Choroid plexus epithelial cell (primary cell): ENCODE measurements around the gene MANSC4.
"Not testable (repeated sequence)": the region's sequence is repeated elsewhere in the genome, so short reads cannot be mapped to it uniquely, and the experiment has no call there.

Source experiments
- DNase-seq: peaks from one replicate; pipeline ENCODE4 v3.0.0-alpha.2; 2010; ENCODE audit warnings: low read depth
- H3K4me3 ChIP-seq: 2 replicates; pipeline ENCODE4 v1.5.1; 2011; ENCODE audit warnings: low read depth, mild to moderate bottlenecking, control low read depth, low read length, moderate library complexity
- TF ChIP-seq, protein P1 (sequence below): conservative IDR thresholded peaks from 2 replicates; pipeline ENCODE4 v1.5.1; 2011; ENCODE audit warnings: low read depth, mild to moderate bottlenecking, control low read depth, inconsistent platforms, low read length, moderate library complexity

Gene MANSC4

DNA sequence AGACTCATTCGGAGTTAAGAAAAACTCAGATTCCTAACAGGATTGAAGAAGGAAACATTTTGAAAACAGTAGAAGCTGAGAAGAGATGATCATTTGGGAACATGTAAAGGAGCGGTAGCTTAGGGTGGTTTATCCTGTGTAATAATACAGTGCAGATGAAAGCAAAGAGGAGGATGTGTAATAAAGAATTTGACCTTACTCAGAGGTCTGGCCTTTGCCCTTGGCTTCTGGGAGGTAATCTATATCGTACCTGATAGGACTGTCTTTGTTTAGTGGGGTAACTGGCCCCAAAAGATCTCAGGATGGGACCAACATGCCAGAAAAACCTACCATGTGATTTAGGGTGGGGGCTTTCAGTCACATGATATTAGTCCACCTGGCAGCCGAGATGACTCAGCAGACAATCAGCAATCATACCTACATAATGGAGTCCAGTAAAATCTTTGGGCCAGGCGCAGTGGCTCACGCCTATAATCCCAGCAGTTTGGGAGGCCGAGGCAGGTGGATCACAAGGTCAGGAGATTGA lies 23.3 kb downstream of the MANSC4 start:
- DNase-seq = no peak
- TF ChIP-seq, protein P1, sequence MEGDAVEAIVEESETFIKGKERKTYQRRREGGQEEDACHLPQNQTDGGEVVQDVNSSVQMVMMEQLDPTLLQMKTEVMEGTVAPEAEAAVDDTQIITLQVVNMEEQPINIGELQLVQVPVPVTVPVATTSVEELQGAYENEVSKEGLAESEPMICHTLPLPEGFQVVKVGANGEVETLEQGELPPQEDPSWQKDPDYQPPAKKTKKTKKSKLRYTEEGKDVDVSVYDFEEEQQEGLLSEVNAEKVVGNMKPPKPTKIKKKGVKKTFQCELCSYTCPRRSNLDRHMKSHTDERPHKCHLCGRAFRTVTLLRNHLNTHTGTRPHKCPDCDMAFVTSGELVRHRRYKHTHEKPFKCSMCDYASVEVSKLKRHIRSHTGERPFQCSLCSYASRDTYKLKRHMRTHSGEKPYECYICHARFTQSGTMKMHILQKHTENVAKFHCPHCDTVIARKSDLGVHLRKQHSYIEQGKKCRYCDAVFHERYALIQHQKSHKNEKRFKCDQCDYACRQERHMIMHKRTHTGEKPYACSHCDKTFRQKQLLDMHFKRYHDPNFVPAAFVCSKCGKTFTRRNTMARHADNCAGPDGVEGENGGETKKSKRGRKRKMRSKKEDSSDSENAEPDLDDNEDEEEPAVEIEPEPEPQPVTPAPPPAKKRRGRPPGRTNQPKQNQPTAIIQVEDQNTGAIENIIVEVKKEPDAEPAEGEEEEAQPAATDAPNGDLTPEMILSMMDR = no peak
- no peak overlapping the region for H3K4me3 ChIP-seq

DNA sequence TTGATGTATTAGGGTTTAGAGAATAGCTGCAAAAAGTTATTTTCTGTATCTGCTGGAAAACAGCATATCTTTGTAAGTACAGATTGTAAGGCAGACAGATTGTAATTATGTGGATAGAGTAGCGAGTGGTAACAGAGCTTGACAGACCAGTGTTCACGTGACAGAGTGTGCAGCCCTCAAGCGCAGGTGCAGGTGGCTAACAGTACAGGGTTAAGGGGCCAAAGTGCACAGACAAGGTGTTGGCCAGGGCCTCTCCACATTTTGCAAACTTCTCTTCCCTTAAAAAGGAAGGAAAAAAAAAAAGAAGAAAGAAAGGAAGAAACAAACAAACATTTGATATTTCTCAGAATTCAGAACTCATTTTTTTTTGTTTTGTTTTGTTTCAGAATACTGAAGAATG lies 25.2 kb downstream of the MANSC4 start:
- TF ChIP-seq, protein P1 = no peak
- H3K4me3 ChIP-seq = no peak overlapping the region
- DNase-seq = no peak

DNA sequence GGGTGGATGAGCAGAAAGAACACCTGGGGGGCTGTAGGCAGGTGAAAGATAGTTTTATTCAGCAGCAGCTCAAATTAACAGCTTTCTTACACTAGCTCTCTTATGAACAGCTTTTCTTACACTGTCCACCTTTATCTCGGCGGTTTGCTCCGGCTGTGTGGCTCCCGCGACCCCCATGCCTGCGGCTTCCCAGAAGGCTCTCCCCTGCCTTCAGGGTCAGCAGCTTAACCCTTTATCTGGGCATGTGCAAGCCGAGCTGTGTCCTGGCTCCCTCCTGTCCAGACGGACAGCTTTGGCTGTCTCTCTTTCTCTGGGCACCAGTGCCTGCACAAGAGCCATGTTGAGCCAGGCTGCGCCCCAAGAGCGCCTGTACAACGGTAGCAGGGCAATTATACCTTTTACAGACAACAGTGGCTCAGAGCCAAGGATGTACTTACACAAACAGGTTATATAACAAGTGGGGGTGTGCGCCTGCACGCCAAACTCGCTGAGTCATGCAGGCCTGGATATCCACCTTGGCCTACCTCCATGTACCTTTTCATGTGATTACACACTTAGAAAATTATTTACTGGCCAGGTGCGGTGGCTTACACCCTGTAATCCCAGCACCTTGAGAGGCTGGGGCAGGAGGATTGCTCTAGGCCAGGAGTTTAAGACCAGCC lies 28.5 kb downstream of the MANSC4 start:
- DNase-seq = peak; percentile 29
- H3K4me3 ChIP-seq = no peak overlapping the region
- TF ChIP-seq, protein P1 = no peak

DNA sequence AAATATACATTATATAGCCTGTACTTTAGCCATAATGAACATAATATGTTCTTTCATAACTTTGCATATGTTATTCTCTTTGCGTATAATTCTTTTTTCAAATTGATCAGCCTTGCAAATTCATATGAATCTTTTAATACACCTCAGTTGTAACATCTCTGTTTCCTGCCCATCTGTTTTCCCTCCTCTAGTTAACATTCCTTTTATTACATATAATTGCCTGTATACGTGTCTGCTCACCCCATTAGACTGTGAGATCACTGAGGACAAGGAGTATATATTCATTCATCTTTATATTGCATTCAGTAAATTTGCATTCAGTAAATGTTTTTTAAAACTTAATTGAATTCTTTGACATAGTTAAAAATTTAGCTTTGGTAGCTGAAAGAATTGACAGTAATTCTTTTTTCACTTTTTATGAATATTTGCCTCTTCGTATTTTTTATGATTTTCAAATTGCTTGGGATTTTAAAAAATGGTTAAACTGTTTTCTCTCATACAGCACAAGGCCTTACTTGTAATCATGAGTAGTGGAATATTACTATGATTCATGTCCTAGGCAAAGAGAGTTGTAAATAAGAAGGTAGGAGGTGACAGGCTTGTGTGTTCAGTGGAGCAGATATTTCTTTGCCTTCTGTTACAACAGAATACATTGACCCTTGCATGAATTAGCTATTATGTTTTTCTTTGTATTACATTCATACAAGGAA lies 32.8 kb downstream of the MANSC4 start:
- TF ChIP-seq, protein P1 = no peak
- peak; percentile 79 for DNase-seq
- H3K4me3 ChIP-seq = no peak overlapping the region

DNA sequence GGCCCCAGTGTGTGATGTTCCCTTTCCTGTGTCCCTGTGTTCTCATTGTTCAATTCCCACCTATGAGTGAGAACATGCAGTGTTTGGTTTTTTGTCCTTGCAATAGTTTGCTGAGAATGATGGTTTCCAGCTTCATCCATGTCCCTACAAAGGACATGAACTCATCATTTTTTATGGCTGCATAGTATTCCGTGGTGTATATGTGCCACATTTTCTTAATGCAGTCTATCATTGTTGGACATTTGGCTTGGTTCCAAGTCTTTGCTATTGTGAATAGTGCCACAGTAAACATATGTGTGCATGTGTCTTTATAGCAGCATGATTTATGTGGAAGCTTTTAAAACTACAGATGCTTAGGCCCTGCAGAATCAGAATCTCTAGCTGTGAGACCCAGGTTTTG lies 34.3 kb downstream of the MANSC4 start:
- not testable (repeated sequence) for DNase-seq

DNA sequence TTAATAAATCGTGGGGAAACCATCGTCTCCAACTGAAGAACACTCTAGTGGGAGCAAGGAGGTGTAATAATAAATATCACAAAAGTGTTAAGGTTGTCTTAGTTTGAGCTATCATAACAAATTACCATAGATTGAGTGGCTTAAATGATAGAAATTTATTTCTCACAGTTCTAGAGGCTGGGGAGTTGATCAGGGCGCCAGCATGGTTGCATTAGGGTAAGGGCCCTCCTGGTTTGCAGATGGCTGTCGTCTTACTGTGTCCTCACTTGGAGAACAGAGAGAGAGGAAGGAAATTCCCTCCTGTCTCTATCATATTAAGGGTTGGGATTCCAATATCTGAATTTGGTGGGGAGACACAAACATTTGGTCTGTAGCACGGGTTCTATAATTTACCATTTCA lies 36.4 kb downstream of the MANSC4 start:
- DNase-seq = no peak
- TF ChIP-seq, protein P1 = no peak
- no peak overlapping the region for H3K4me3 ChIP-seq

More for the DNA sequence above, 34.3 kb downstream of the MANSC4 start:
- not testable (repeated sequence) for H3K4me3 ChIP-seq

DNA sequence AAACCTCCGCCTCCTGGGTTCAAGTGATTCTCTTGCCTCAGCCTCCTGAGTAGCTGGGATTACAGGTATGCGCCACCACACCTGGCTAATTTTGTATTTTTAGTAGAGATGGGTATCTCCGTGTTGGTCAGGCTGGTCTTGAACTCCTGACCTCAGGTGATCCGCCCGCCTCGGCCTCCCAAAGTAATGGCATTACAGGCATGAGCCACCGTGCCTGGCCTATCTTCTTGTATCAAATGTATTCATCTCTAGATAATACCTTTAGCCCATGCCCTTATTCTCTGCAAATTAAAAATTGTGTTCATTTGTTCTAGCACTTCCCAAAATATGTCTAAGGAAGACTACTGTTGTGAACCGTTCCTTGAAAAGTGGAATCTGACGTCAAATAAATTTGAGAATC lies 45.7 kb downstream of the MANSC4 start:
- DNase-seq, H3K4me3 ChIP-seq: not testable (repeated sequence)

DNA sequence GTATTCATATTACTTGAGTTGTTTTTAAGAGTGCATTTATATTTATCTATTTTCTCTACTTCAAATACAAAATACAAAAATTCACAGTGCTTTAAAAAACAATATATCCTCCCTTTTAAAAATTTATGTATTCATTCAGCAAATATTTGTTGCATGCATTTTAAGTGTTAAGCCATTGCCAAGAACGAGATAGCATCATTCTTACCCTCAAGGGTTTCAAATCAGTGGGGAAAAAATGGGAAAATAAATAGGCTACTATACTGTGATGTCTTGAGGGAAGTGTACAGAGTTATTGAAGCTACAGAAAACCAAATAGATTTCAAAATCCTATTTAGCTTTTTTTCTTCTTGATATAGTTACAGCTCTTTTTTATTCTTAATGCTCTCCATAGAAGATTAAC lies 46.2 kb downstream of the MANSC4 start:
- H3K4me3 ChIP-seq = no peak overlapping the region
- no peak for DNase-seq
- TF ChIP-seq, protein P1 = no peak
